SK-N-MC (cell line): ENCODE data around the gene DLST.

ENCODE experiments used
- EZH2 ChIP-seq: fragments of 200-600 bp; sonication (generic); IDR thresholded peaks from one replicate; pipeline ENCODE4 v1.6.1; 2017; ENCODE audit warnings: antibody characterized with exemption
- POLR2AphosphoS5 ChIP-seq: IDR thresholded peaks from 2 replicates; pipeline ENCODE4 v1.6.1; 2012; ENCODE audit warnings: mild to moderate bottlenecking, low read depth, low read length, borderline replicate concordance

DNA sequence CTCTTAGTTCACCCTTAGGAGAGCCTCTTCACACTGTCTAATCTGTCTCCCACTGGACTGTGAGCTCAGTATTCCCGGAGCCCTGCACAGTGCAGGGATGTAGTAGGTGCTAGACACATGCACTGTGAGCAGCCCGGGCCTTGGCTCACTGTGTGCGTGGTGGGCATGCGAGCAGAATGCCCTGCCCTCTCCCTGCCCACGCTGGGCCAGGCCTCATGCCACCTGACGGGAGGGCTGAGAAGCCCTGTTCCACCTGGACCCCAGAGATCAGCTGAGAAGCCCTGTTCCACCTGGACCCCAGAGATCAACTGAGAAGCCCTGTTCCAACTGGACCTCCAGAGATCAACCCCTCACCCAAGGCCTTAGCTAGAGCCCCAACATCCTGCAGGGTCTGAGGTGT, 30.4 kb downstream of the DLST start:
- TF ChIP-seq EZH2 (no peak), POLR2AphosphoS5 (no peak)
